ENCODE data around the gene CTIF. TPM values are rescaled to one million over a fixed set of nuclear protein-coding genes. Genes with fewer than 3 reads are reported as not detected.

The CTIF gene
- polyA plus RNA-seq, 1 donor from 2014 or later, result 50.2 TPM

DNA sequence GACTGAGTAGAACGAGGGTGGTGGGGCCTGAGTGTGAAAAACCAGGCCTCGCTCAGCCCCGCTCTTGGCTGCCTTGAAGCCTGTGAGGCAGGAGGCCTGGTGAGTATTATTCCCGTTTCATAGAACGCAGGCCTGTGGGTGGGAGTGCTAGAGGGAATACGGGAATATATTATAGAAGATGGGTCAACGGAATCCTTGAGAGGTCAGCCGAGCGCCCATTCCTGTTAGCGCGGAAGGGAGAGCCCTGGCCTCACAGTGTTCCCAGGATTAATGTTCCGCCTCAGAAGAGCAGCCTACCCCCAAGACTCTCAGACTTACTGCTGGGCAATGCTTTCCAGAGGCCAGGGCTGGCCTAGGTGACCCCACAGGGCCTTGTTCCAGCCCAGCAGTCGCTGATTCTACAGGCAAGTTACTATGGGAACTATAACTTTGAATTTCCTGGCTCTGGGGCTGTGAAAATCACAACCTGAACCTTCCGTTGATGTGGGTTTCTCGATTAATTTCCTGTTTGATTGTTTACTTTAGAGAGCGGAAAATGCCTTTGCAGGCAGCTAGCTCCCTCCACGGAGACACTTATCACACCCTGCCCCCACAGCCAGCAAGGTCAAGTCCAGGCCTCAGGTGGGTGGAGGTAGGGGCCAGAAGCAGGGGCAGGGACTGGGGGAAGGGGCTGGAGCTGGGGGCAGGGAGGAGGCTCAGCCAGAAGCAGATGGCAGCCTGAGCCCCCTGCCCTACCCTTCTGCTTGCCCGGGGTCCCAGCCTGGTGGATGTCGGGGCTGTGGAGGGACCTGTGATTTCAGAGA is 303.6 kb downstream of the CTIF start:
- Histone ChIP-seq H3K27me3 (ENCODE audit: insufficient read depth, low read depth, low read length) (no peaks in the 10 kb centered on the region), H3K36me3 (ENCODE audit: insufficient read depth, low read length) (no peaks in the 10 kb centered on the region), H3K9me2 (ENCODE audit: insufficient read depth, low read length) (no peaks in the 10 kb centered on the region), H4K20me1 (ENCODE audit: insufficient read depth) (no peaks in the 10 kb centered on the region), H3K27ac (ENCODE audit: low read length) (no peak overlapping the region), H3K4me3 (ENCODE audit: low read length) (no peak overlapping the region), H3K9ac (ENCODE audit: low read length) (no peak overlapping the region), H3K9me3 (ENCODE audit: low read length) (no peaks in the 10 kb centered on the region), H2AFZ (ENCODE audit: low read depth, low read length) (no peak overlapping the region), H3K79me2 (replicated peaks; ENCODE audit: insufficient read depth, low read length) (no peaks in the 10 kb centered on the region), H3F3A (ENCODE audit: insufficient read depth, low read length, poor library complexity, severe bottlenecking) (no peaks in the 10 kb centered on the region), H3K4me2 (ENCODE audit: low read length) (no peak overlapping the region)
- TF ChIP-seq SMC3 (conservative IDR thresholded peaks at IDR 0.05; ENCODE audit: poor library complexity) (no peak), RAD21 (conservative IDR thresholded peaks at IDR 0.05) (no peak), EZH2 (IDR thresholded peaks at IDR 0.05; ENCODE audit: borderline replicate concordance, insufficient read depth, low read length, poor library complexity, severe bottlenecking) (no peak), EP300 (conservative IDR thresholded peaks at IDR 0.05; ENCODE audit: poor library complexity, severe bottlenecking) (no peak), POLR2AphosphoS5 (IDR thresholded peaks at IDR 0.05) (no peak), MXI1 (conservative IDR thresholded peaks at IDR 0.05; ENCODE audit: poor library complexity, severe bottlenecking) (no peak), TAF1 (IDR thresholded peaks at IDR 0.05; ENCODE audit: low read depth) (no peak)
- TF ChIP-seq, protein P1, sequence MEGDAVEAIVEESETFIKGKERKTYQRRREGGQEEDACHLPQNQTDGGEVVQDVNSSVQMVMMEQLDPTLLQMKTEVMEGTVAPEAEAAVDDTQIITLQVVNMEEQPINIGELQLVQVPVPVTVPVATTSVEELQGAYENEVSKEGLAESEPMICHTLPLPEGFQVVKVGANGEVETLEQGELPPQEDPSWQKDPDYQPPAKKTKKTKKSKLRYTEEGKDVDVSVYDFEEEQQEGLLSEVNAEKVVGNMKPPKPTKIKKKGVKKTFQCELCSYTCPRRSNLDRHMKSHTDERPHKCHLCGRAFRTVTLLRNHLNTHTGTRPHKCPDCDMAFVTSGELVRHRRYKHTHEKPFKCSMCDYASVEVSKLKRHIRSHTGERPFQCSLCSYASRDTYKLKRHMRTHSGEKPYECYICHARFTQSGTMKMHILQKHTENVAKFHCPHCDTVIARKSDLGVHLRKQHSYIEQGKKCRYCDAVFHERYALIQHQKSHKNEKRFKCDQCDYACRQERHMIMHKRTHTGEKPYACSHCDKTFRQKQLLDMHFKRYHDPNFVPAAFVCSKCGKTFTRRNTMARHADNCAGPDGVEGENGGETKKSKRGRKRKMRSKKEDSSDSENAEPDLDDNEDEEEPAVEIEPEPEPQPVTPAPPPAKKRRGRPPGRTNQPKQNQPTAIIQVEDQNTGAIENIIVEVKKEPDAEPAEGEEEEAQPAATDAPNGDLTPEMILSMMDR (IDR thresholded peaks at IDR 0.05; ENCODE audit: poor library complexity, severe bottlenecking), result no peak
- TF ChIP-seq, protein P2, sequence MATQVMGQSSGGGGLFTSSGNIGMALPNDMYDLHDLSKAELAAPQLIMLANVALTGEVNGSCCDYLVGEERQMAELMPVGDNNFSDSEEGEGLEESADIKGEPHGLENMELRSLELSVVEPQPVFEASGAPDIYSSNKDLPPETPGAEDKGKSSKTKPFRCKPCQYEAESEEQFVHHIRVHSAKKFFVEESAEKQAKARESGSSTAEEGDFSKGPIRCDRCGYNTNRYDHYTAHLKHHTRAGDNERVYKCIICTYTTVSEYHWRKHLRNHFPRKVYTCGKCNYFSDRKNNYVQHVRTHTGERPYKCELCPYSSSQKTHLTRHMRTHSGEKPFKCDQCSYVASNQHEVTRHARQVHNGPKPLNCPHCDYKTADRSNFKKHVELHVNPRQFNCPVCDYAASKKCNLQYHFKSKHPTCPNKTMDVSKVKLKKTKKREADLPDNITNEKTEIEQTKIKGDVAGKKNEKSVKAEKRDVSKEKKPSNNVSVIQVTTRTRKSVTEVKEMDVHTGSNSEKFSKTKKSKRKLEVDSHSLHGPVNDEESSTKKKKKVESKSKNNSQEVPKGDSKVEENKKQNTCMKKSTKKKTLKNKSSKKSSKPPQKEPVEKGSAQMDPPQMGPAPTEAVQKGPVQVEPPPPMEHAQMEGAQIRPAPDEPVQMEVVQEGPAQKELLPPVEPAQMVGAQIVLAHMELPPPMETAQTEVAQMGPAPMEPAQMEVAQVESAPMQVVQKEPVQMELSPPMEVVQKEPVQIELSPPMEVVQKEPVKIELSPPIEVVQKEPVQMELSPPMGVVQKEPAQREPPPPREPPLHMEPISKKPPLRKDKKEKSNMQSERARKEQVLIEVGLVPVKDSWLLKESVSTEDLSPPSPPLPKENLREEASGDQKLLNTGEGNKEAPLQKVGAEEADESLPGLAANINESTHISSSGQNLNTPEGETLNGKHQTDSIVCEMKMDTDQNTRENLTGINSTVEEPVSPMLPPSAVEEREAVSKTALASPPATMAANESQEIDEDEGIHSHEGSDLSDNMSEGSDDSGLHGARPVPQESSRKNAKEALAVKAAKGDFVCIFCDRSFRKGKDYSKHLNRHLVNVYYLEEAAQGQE (IDR thresholded peaks at IDR 0.05; ENCODE audit: borderline replicate concordance), result no peak

DNA sequence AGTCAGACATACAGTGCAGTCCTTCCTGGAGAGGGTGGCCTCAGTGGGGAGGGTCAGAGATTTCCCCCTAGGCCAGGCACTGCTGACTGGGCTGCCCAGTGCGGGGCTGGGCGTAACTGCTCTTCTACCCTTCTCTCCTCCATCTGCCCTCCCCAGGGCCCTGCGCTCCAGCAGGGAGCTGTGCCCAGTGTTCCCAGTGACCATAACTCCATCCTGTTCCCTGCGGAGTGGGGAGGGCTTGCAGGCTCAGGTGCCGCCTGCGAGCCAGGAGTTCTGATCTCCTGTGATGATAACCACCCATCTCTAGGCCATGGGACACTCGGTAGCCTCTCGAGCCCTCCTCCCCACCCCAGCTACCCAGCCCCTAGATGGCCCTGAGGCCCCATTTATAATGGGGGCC is 304.3 kb downstream of the CTIF start:
- no peak overlapping the region for H3K4me3 ChIP-seq (ENCODE audit: low read length)
- no peak overlapping the region for H3K4me2 ChIP-seq (ENCODE audit: low read length)
- no peak overlapping the region for H3K27ac ChIP-seq (ENCODE audit: low read length)
- no peaks in the 10 kb centered on the region for H3F3A ChIP-seq (ENCODE audit: insufficient read depth, low read length, poor library complexity, severe bottlenecking)
- no peak overlapping the region for H3K9ac ChIP-seq (ENCODE audit: low read length)
- no peaks in the 10 kb centered on the region for H3K9me2 ChIP-seq (ENCODE audit: insufficient read depth, low read length)
- no peaks in the 10 kb centered on the region for H3K27me3 ChIP-seq (ENCODE audit: insufficient read depth, low read depth, low read length)
- no peaks in the 10 kb centered on the region for H3K36me3 ChIP-seq (ENCODE audit: insufficient read depth, low read length)
- no peaks in the 10 kb centered on the region for H3K79me2 ChIP-seq (replicated peaks; ENCODE audit: insufficient read depth, low read length)
- H4K20me1 ChIP-seq (ENCODE audit: insufficient read depth), result no peaks in the 10 kb centered on the region
- TF ChIP-seq RAD21 (conservative IDR thresholded peaks at IDR 0.05), result no peak
- TF ChIP-seq MXI1 (conservative IDR thresholded peaks at IDR 0.05; ENCODE audit: poor library complexity, severe bottlenecking), result no peak
- no peak for TF ChIP-seq TAF1 (IDR thresholded peaks at IDR 0.05; ENCODE audit: low read depth)
- TF ChIP-seq, protein P2 (IDR thresholded peaks at IDR 0.05; ENCODE audit: borderline replicate concordance), result no peak
- TF ChIP-seq, protein P1 (IDR thresholded peaks at IDR 0.05; ENCODE audit: poor library complexity, severe bottlenecking), result no peak
- no peak for TF ChIP-seq POLR2AphosphoS5 (IDR thresholded peaks at IDR 0.05)
- no peak for TF ChIP-seq EZH2 (IDR thresholded peaks at IDR 0.05; ENCODE audit: borderline replicate concordance, insufficient read depth, low read length, poor library complexity, severe bottlenecking)
- TF ChIP-seq SMC3 (conservative IDR thresholded peaks at IDR 0.05; ENCODE audit: poor library complexity), result no peak
- no peak for TF ChIP-seq EP300 (conservative IDR thresholded peaks at IDR 0.05; ENCODE audit: poor library complexity, severe bottlenecking)
- no peaks in the 10 kb centered on the region for H3K9me3 ChIP-seq (ENCODE audit: low read length)
- H2AFZ ChIP-seq (ENCODE audit: low read depth, low read length), result no peak overlapping the region

Measured in neural cell (in vitro differentiated cells).